ENCODE results near the gene HS3ST6.
"Not testable (repeated sequence)": the region's sequence is repeated elsewhere in the genome, so short reads cannot be mapped to it uniquely, and the experiment has no call there.

Gene HS3ST6

DNA sequence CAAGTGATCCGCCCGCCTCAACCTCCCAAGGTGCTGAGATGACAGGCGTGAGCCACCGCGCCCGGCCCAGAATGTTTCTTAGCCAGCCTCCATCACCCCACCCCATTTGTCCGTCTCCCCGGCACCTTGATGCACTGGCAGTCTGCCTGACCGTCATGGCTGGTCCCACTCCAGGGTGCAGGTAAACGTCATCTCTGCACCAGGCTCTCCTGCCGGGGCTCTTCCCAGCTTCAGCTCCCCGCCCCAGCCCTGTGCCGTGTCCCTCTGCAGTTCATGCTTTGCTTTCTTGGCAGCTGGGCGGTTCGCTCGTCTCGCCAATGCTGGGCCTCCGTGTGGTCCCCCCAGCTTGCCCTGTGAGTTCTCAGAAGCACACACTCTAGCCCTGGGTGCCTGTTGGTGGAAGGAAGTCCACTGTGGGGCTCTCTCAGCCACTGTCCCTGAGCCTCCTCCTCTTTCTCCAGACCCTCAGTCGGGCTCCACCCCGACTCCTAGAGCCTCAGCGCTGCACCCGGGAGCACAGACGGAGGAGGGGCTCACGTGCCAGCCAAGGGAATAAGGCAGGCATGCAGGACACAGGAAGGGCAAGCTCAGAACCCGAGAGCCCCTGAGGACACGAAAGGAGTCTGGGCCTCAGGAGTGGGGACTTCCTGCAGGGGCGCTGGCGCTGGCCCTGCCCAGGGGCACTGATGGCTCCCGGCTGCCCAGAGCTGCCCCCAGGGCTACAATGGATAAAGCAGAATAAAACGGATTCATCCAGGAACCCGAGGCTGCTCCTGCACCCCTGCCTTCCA, 12.0 kb downstream of the HS3ST6 start:
- no peak for DNase-seq

DNA sequence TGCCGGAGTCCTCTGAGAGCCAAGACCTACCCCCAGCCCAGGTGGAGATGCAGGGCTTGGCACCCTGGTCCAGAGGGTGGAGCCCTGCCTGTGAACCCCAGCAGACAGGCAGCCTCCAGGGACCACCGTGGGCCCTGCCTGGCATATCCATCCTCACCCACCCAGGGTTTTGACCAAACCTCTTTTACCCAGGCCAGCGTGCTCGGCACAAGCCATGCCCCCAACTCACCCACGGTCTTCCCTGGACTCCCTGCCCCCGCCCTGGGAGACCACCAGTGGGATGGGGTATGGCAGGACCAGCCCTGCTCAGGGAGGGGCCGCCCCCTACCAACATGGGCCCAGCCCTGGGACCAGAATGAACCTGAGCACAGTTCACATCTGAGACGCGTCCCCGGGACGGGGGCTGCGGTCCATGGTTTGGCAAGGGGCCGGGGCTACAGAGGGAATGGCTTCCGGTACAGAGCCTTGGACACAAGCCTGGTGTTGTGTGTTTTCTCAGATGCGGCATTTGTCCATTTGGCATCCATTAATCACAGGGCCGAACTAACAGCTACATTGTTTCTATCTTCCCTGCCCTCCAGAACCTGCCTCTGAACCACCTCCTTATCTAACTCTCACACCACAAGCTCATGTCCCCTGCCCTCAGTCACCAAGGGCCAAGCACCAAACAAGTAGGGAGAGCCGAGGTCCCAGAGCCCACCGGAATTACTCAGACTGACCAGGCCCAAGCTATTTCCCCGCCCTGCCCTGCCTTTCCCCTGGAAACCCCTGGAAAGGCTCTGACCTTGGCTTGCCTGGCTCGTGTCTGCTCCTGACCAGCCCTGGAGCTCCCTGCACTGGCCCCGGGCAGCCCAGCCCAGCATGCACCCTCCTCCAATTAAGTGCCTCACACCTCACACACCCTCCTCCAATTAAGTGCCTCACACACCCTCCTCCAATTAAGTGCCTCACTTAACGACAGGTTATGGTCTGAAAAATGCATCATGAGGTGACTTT, 14.1 kb downstream of the HS3ST6 start:
- DNase-seq: no peak

DNA sequence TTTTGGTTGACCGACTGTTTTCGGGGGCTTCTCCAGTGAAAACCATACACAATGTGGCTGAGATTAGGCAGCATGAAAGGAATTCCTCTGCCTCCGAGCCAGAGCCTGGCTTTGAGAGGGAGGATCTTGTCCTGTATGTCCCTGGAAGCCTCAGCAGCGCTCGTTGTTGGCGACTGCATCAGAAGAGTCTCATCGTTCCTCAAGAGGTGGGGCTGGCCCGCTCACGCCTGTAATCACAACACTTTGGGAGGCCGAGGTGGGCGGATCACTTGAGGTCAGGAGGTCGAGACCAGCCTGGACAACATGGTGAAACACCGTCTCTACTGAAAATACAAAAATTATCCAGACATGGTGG, 15.0 kb downstream of the HS3ST6 start:
- no peak for DNase-seq

DNA sequence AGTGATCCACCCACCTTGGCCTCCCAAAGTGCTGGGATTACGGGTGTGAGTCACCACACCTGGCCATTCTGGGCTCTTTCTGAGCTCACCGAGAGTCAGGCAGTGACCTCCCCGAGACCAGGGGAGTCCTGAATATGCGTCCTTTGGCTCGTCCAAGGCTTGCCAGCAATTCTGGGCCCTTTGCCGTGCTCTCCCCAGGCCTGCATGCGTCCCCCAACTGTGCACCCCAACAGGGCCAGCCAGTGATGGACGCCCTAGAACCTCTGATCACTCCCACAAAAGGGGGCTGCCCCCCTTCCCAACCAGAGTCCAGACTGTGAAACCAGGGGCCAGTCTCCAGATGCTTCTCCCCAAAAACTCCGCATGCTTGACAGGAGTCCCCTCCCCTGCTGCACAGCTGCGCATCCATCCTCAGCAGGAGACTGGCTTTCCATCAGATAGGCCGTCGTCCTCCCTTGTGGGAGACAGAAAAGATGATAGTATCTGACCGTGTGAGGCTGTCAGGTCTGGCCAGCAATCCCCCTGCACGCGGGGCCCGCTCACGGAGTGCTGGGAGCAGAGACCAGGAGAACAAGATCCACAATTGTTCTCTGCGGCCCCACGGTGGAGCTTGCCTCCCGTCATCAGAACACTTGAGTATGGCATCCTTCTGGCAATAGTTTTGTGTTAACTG, 15.5 kb downstream of the HS3ST6 start:
- no peak for DNase-seq

DNA sequence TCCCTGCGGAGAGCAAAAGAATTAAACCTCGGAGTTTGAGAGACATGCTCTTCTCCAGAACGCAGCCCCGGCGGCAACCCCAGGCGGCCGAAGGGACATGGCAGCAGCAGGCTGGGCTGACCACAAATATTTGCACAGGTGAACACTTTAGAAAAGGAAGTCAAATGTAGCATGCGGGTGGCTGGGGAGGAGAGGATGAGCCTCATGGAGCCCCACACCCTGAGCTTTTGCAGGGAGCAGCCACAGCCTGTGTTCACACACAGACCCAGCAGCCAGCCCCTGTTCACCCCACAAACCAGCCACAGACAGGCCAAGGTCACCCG, 17.8 kb downstream of the HS3ST6 start:
- no peak for DNase-seq

DNA sequence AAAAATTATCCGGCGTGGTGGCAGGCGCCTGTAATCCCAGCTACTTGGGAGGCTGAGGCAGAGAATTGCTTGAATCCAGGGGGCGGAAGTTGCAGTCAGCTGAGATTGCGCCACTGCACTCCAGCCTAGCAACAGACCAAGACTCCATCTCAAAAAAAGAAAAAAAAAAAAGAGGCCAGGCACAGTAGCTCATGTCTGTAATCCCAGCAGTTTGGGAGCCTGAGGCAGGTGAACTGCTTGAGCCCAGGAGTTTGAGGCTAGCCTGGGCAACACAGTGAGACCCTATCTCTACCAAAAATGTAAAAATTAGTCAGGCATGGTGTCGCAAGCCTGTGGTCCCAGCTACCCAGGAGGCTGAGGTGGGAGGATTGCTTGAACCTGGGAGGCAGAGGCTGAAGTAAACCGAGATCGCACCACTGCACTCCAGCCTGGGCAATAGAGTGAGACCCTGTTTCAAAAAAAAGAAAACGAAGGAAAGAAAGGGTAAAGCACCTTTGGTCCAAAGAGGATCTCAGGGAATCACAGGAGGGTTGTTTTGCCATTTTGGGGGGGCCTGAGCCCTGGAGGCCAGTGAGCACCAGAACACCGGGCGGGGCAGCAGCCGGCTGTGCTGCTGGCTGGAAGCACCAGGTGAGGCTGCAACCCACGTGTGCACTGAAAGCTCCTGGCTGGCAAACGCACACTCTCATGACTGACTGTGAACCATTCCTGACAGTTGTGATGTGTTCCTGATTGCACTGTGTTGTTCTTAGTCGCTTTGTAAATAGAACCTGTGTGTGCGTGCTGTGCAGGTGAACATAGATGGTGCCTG, 18.4 kb downstream of the HS3ST6 start:
- no peak for DNase-seq

DNA sequence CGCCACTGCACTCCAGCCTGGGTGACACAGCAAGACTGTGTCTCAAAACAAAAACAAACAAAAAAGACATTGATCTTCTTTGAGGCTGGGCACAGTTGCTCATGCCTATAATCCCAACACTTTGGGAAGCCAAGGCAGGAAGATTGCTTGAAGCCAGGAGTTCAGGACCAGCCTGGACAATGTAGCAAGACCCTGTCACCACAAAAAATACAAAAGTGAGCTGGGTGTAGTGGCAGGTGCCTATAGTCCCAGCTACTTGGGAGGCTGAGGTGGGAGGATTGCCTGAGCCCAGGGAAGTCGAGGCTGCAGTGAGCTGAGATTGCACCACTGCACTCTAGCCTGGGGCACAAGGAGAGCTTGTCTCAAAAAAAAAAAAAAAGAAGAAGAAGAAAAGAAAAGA, 20.5 kb downstream of the HS3ST6 start:
- DNase-seq: not testable (repeated sequence)

DNA sequence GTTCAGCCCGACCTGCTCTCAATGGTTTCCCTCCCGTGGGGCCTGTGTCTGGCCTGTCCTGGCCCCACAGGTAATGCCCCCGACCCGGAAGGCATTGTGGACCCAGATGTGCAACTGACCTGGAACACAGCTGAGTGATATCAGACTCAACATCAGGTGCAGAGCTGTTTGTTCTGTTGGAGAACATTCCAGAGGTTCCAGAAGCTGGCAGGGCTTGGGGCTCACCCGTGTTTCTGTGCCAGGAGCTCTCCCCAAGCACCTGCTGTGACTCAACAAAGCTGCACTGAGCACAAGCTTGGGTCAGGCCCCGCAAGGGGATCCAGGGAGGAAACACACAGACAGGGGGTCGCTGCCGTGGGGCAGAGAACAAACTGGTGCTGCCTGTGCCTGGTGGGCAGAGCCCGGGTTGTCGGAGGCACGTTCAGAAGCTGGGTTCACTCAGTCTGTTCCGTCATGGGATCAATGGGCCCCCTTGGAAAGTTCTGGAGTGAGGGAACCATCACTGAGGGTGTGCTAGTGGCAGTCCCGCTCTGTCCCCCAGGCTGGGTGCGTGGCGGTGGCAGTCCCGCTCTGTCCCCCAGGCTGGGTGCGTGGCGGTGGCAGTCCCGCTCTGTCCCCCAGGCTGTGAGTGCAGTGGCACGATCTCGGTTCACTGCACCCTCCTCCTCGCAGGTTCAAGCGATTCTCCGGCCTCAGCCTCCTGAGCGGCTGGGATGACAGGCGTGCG, 22.1 kb downstream of the HS3ST6 start:
- DNase-seq: no peak

DNA sequence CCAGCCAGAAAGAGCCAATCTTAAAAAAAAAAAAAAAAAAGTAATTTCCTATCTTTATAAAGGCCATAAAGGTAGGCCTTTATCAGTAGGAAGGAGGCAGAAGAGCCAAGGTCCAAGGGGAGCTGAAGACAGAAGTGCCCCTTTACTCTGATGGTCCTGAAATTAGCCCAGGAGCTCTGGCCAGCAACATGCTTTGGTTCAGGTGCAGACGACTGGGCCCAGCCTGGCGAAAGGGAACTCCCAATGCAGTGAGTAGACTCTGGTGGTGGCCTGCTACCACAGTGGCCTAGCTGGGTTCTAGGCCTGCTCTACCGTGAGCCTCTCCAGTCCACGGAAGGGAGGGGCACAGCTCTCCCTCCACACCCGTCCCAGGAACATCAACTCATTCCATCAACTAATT, 23.1 kb downstream of the HS3ST6 start:
- DNase-seq: no peak

DNA sequence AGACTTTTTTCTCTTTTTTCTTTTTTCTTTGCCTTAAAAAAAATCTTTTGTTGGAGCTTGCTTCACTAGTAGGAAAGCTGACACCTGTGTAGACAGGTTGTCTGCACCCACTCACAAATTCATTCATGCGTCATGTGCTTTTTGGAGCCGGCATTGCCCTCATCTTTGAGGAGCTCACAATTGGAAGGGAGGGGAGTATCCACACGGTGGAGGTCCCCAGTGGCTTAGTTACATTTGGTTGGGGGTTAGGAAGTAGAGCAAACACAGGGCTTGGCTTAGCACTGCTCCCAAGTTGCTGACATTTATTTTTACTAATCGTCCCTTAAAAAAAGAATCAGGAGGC, 27.5 kb downstream of the HS3ST6 start:
- DNase-seq: no peak

DNA sequence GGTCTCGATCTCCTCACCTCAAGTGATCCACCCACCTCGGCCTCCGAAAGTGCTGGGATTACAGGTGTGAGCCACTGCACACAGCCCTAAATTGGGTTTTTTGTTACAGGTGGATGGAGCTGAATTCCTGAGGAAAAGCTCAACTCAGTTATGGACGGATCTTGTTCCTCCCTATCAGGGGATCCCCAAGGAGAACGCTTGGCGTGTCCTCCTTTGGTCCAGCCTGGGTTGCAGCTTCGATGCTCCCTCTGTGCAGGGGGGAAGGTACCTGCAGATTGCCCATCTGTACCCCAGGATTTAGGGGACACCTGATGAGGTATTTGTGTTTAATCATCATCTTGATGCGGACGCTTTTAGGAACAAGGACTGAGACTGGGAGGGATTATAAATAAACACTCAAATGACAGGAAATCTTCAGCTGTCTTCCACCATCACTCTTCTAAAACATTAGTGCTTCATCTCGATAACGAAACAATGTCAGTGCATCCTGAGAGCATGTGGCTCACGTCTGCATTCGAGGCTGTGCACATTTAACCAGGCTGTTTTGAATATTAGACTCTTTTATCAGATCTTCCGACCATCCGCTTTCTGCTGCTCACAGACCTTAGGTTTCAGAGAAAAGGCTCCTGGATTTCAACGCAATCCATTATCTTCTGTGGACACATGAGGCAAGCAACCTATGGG, 28.0 kb downstream of the HS3ST6 start:
- DNase-seq: no peak

DNA sequence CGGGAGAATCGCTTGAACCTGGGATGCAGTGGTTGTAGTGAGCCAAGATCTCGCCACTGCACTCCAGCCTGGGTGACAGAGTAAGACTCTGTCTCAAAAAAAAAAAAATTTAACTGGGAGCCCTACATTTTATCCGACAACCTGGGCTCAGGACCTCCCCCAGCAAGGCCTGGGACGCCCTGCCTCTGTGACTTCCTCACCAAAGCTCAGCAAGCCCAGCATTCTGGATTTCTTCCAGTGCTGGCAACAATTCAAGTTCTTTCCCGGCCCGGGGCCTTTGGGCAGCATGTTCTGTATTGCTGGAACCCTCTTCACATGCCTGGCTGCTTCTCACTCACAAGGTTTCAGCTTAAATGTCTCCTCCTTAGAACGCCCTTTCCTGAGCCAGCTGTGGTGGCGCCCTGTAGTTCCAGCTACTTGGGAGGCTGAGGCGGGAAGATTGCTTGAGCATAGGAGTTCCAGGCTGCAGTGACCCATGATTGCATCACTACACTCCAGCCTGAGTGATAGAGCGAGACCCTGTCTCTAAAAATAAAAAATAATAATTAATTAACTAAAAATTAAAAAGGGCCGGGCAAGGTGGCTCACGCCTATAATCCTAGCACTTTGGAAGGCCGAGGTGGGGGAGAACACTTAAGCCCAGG, 30.4 kb downstream of the HS3ST6 start:
- peak in 1 of 2 experiments; percentile 18 for DNase-seq

DNA sequence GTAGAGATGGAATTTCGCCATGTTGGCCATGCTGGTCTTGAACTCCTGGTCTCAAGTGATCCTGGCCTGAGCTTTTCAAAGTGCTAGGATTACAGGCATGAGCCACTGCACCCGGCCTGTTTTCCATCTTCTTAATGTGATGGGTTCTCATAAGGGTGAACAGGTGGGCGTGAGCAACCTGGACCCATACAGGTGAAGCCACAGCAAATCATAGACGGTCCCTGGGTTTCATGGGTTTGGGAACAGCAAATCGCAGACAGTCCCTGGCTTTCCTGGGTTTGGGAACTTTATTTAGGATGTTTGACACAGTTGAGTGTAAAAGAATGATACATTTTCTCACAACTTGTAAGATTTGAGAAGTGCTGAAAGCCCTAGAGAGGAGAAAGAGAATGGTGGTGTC, 33.3 kb downstream of the HS3ST6 start:
- no peak for DNase-seq

DNA sequence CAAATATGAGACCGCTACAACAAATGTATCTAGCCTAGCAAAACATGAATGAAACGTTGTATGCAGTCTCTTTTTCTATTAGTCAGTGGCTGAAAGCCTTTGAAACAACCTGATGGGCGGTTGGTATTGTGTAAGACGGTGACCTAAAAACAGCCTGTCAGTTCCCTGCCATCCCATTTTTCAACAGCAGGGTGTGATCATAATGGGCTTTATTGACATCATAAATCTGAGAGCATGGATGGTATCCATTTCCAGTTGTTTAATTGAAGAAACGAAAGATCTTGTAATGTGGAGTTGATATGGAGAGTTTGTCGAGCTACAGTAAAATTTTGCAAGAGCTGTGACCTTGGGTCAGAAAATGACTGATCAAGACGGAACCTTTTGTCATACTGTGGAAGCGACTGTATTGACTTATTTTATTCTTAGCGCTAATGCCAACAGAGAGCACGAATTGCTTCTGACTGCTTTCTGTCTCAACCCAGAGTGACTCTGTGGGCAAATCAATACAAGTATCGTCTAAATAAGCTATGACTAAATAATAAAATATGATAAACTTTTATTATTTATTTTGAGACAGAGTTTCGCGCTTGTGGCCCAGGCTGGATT, 34.0 kb downstream of the HS3ST6 start:
- DNase-seq: no peak

DNA sequence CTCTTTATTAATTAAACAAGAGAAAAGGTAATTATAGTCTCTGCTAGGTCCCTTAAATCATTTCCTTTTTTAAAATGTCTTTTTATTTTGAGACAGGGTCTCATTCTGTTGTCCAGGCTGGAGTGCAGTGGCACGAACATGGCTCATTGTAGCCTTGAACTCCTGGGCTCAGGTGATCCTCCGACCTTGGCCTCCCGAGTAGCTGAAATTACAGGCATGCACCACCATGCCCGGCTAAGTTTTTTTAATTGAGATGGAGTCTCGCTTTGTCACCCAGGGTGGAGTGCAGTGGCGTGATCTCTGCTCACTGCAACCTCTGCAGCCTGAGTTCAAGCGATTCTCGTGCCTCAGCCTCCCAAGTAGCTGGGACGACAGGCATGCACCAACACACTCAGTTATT, 37.0 kb downstream of the HS3ST6 start:
- DNase-seq: not testable (repeated sequence)

DNA sequence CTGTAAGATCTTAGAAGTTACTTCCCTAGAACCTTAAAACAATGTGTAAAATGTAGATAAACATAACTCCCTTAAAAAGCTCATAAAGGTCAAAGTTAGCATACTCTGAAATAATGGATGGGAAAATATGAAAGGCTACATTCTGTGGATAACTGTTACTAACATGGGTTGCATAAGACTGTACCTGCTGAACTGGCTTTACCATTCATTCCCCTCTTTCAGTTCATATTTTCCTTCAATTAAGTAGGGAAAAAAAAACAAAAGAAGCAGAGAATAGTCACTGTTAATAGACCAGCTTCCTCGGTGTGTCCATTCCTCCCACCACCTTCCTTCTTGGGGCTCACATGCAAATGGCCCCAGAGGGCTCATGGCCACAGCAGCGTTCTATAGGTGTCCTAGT, 38.7 kb downstream of the HS3ST6 start:
- DNase-seq: no peak

DNA sequence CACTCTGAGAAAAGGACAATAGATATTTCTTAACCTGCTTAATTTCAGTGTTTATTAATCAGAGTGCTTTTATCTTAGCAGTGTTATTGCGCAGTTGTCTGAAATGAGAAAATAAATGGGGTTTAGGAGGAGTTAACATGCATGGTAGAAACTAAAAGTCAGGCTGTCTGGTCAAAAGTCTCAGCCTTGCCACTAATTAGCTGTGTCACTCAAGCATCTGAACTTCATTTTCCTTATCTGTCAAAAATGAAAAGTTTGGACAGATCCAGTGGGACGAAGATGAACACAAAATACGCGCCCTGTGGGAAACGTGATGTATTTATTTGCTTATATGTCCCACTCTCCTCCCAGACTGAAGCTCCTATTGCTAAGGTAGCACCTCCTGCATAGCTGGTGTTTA, 40.0 kb downstream of the HS3ST6 start:
- DNase-seq: no peak

DNA sequence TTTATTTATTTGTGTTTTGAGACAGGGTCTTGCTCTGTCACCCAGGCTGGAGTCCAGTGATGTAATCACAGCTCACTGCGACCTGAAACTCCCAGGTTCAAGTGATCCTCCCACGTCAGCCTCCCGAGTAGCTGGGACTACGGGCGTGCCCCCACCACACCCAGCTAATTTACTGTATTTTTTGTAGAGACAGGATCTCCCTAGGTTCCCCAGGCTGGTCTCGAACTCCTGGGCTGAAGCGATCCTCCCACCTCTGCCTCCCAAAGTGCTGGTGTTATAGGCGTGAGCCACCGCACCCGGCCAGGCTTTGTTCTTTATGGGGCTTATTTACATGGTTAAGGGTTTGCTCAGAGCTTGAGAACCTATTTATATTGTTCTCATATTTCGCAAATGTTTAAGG, 40.4 kb downstream of the HS3ST6 start:
- no peak for DNase-seq

DNA sequence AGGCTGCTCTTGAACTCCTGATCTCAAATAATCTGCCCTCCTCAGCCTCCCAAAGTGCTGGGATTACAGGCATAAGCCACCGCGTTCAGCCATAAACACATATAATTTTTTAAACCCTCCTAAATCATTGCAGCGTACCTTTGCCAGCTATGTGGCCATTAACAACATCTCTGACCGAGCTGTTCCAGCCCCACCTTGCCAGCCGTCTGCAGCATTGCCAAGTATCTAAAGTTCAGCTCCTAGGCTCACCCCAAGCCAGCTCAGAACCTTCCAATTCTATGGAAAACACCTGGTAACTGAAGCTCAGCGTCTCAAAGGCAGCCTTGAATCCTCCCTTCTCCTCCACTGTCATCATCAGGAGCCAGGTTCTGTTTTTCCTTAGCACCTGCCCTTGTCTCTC, 41.1 kb downstream of the HS3ST6 start:
- no peak for DNase-seq

DNA sequence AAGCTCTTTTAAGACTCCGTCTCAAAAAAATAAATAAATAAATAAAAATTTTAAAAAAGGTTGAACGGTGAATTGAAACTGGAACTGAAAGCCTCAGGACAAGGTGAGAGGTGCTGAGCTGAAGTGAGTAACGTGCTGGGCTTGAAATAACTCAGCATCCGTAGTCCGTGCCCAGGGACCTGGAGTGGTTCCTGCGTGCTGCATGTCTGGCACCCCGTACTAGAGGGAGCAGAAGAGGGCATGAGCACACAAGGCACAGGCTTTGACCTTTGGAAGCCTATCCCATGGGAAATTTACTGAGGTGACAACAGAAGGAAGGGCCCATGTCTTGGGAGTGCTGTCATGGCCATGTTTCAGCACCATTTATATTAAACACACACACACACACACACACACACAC, 41.7 kb downstream of the HS3ST6 start:
- DNase-seq: no peak

DNA sequence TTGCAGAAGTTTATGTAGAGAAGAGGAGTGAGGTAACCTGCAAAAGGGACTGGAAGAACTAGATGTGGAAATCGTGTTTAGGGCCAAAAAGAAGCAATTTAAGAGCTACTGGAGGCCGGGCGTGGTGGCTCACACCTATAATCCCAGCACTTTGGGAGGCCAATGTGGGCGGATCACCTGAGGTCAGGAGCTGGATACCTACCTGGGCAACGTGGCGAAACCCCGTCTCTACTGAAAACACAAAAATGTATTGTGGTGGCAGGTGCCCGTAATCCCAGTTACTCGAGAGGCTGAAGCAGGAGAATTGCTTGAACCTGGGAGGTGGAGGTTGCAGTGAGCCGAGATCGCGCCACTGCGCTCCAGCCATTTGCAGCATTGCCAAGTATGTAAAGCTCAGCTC, 42.1 kb downstream of the HS3ST6 start:
- DNase-seq: not testable (repeated sequence)
